B cell (primary cell): ENCODE measurements around the gene LMX1B.

Source experiments
- CTCF ChIP-seq: fragments of 200-600 bp; IDR thresholded peaks from one replicate; pipeline ENCODE4 v1.8.0; 2022; ENCODE audit warnings: antibody characterized with exemption, mild to moderate bottlenecking
- EZH2 ChIP-seq: IDR thresholded peaks from 2 replicates; pipeline ENCODE4 v1.6.1; 2012; ENCODE audit warnings: borderline replicate concordance, low read depth, mild to moderate bottlenecking, moderate library complexity, low read length; ENCODE audit not compliant: insufficient read depth, poor library complexity, severe bottlenecking

- TF ChIP-seq CTCF (no peak), EZH2 (no peak)
Observed at GRCh38 chr9:126626926-126627233, 13.2 kb downstream of the LMX1B start.
